Tibial nerve (tissue), 4 donors: ENCODE measurements around the gene L3MBTL4. TPM values are rescaled to one million over a fixed set of nuclear protein-coding genes. Genes with fewer than 3 reads are reported as not detected.

ENCODE experiments used
- DNase-seq, 2 donors: peaks; one replicate each; pipeline ENCODE4 v3.0.0-alpha.2; 2019; ENCODE audit warnings: low spot score in 2 of 2
- H3K27ac ChIP-seq, 4 donors: fragments of 200-600 bp; sonication (generic) in 3 of 4; one replicate each; pipeline ENCODE4 v1.5.1; 2017 to 2019; ENCODE audit warnings: mild to moderate bottlenecking in 1 of 4
- H3K27me3 ChIP-seq, 2 donors: fragments of 200-600 bp; sonication (generic) in 1 of 2; one replicate each; pipeline versions ENCODE4 v1.5.1 to v1.6.0; 2017 to 2019
- H3K36me3 ChIP-seq, 3 donors: fragments of 200-600 bp; sonication (generic); one replicate each; pipeline ENCODE4 v1.5.1; 2018 to 2019
- H3K4me1 ChIP-seq, 4 donors: fragments of 200-600 bp; sonication (generic) in 3 of 4; one replicate each; pipeline ENCODE4 v1.5.1; 2017 to 2019
- H3K4me3 ChIP-seq, 4 donors: fragments of 200-600 bp; sonication (generic) in 3 of 4; one replicate each; pipeline ENCODE4 v1.5.1; 2017 to 2019; ENCODE audit warnings: mild to moderate bottlenecking in 1 of 4, moderate library complexity in 1 of 4
- H3K9me3 ChIP-seq, 4 donors: fragments of 200-600 bp; sonication (generic) in 3 of 4; one replicate each; pipeline ENCODE4 v1.5.1; 2017 to 2019
- CTCF ChIP-seq, 5 experiments: fragments of 200-600 bp in 3 of 5; fragments of 450-650 bp in 2 of 5; sonication (generic) in 3 of 5; IDR thresholded peaks; one replicate each; pipeline ENCODE4 v1.5.1; 2016 to 2019; ENCODE audit warnings: antibody characterized with exemption in 5 of 5, mild to moderate bottlenecking in 3 of 5, moderate library complexity in 2 of 5
- EP300 ChIP-seq, 2 donors: sonication (generic); formaldehyde crosslinking; IDR thresholded peaks; one replicate each; pipeline ENCODE4 v1.6.1; 2017; ENCODE audit warnings: antibody characterized with exemption in 2 of 2, mild to moderate bottlenecking in 1 of 2
- POLR2A ChIP-seq, 2 donors: fragments of 450-650 bp; IDR thresholded peaks; one replicate each; pipeline ENCODE4 v1.6.1; 2017; ENCODE audit warnings: antibody characterized with exemption in 2 of 2, mild to moderate bottlenecking in 2 of 2, moderate library complexity in 2 of 2
- WGBS, 2 donors: methylation state at CpG; one replicate each; pipeline ENCODE4 v1.1.5; 2018; 5-methylcytosine and 5-hydroxymethylcytosine counted together
- total RNA-seq, 4 donors: library from RNA; depleted of rRNA; stranded (reverse); fragments of >200 nt; gene quantifications; one replicate each; pipeline ENCODE4 v1.1.0, GENCODE V29; 2016

The L3MBTL4 gene
- total RNA-seq, 4 donors from 2014 or later = 6.3 to 9.0 (median 8.1) TPM

GRCh38 chr18:6294148-6294784 lies 120.4 kb downstream of the L3MBTL4 start:
- peak overlapping the region in 2 of 4 donors; percentile 27 to 61 for H3K27ac ChIP-seq
- H3K27me3 ChIP-seq = no peaks in the 10 kb centered on the region
- TF ChIP-seq EP300 (IDR thresholded peaks at IDR 0.05) (peak in 1 of 2 donors; percentile 32), POLR2A (IDR thresholded peaks at IDR 0.05) (no peak), CTCF (IDR thresholded peaks at IDR 0.05) (no peak)
- no peak for DNase-seq
- H3K4me3 ChIP-seq = no peak overlapping the region
- 41 to 42% methylated on average over 4 of the region's 4 CpGs for WGBS, 2 donors
- H3K9me3 ChIP-seq = no peaks in the 10 kb centered on the region
- no peaks in the 10 kb centered on the region for H3K4me1 ChIP-seq
- no peaks in the 10 kb centered on the region for H3K36me3 ChIP-seq

- no peaks in the 10 kb centered on the region for H3K27me3 ChIP-seq
- no peak overlapping the region for H3K4me3 ChIP-seq
- no peaks in the 10 kb centered on the region for H3K9me3 ChIP-seq
- no peak overlapping the region for H3K27ac ChIP-seq
- DNase-seq = no peak
- H3K36me3 ChIP-seq = peaks cover 0 to 3% (median 0%) of the 10 kb centered on the region in 3 donors
- H3K4me1 ChIP-seq = no peaks in the 10 kb centered on the region
- WGBS, 2 donors = 81 to 85% methylated on average over 4 of the region's 4 CpGs
- TF ChIP-seq CTCF (IDR thresholded peaks at IDR 0.05) (no peak), POLR2A (IDR thresholded peaks at IDR 0.05) (no peak), EP300 (IDR thresholded peaks at IDR 0.05) (no peak)
Measured at GRCh38 chr18:6289843-6290242, 124.9 kb downstream of the L3MBTL4 start.

GRCh38 chr18:6286585-6286984 lies 128.1 kb downstream of the L3MBTL4 start:
- Histone ChIP-seq H3K4me1 (no peaks in the 10 kb centered on the region), H3K4me3 (no peak overlapping the region), H3K36me3 (peaks cover 0 to 5% (median 0%) of the 10 kb centered on the region in 3 donors), H3K9me3 (no peaks in the 10 kb centered on the region), H3K27me3 (no peaks in the 10 kb centered on the region), H3K27ac (no peak overlapping the region)
- TF ChIP-seq EP300 (IDR thresholded peaks at IDR 0.05) (no peak), POLR2A (IDR thresholded peaks at IDR 0.05) (no peak), CTCF (IDR thresholded peaks at IDR 0.05) (no peak)
- no peak for DNase-seq
- 61 to 65% methylated on average over 4 of the region's 4 CpGs for WGBS, 2 donors

- no peak for DNase-seq
- Histone ChIP-seq H3K27ac (no peak overlapping the region), H3K9me3 (no peaks in the 10 kb centered on the region), H3K27me3 (no peaks in the 10 kb centered on the region), H3K4me1 (no peaks in the 10 kb centered on the region), H3K4me3 (no peak overlapping the region), H3K36me3 (peaks cover 0 to 9% (median 0%) of the 10 kb centered on the region in 3 donors)
- 95% methylated on average over 22 of the region's 22 CpGs for WGBS, 2 donors
- no peak for TF ChIP-seq CTCF (IDR thresholded peaks at IDR 0.05)
- no peak for TF ChIP-seq EP300 (IDR thresholded peaks at IDR 0.05)
- TF ChIP-seq POLR2A (IDR thresholded peaks at IDR 0.05) = no peak
Measured at GRCh38 chr18:6284761-6285160, 129.9 kb downstream of the L3MBTL4 start.

GRCh38 chr18:6284300-6284699 lies 130.4 kb downstream of the L3MBTL4 start:
- Histone ChIP-seq H3K36me3 (peaks cover 0 to 9% (median 0%) of the 10 kb centered on the region in 3 donors), H3K27ac (no peak overlapping the region), H3K27me3 (no peaks in the 10 kb centered on the region), H3K4me1 (no peaks in the 10 kb centered on the region), H3K9me3 (no peaks in the 10 kb centered on the region), H3K4me3 (no peak overlapping the region)
- 91 to 93% methylated on average over 23 to 24 of the region's 24 CpGs for WGBS, 2 donors
- no peak for DNase-seq
- no peak for TF ChIP-seq CTCF (IDR thresholded peaks at IDR 0.05)
- no peak for TF ChIP-seq EP300 (IDR thresholded peaks at IDR 0.05)
- TF ChIP-seq POLR2A (IDR thresholded peaks at IDR 0.05) = no peak
